CD4-positive, alpha-beta T cell treated with Interleukin-17A for 4 hours (primary cell): Measurements from ENCODE around the gene MZT1.
A peak's percentile ranks its signal among the peaks of the same experiment; 100 is the strongest.
"Not testable (repeated sequence)": the region's sequence is repeated elsewhere in the genome, so short reads cannot be mapped to it uniquely, and the experiment has no call there.

Source experiments
- DNase-seq: peaks from one replicate; pipeline ENCODE4 v3.0.0-alpha.2; 2020; ENCODE audit warnings: mixed read lengths

The MZT1 gene, protein sequence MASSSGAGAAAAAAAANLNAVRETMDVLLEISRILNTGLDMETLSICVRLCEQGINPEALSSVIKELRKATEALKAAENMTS

DNA sequence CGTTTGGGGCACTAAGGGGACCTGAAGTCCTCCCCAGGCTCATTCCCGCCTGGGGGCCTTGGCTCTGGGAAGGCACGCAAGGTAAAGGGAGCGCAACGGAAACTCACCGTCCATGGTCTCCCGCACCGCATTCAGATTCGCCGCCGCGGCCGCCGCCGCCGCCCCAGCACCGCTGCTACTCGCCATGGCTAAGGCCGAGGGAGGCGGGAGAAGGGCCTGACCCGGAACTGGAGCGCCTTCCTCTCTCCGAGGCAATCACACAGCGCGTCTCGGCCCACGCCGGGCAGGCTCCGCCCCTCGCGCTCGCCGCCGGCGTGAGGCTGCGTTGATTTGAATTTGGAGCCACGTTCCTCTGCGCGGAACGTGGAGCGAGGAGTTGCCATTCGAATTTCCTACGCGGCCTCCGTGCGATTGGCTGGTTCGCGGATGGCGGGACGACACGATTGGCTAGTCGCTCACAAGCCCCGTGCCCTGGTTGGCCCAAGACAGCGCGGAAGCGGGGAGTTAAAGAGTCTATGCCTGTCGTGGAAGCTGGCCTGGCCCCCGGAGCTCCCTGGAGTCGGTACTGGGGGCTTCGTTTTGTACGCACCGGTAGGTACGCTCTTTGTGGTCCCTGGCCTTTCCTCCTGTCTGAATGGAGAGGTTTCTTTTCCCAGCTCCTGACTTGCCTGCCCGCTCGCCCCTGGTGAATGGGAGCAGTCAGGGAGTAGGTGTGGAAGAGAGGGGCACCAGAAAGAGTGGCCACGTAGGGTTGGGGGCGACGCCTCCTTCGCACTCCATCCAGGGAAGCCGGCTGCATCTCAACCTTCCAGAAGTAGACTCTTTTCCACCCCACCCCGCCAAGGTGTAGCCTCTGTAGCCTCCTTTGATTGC is at the start of gene MZT1, which contains the start of gene BORA:
Gene MZT1 (minus strand): TSS at position 213 of the 873 bp plus-strand sequence. CDS start 27 bp downstream, at position 186.
Gene BORA (plus strand): TSS at position 507 of the 873 bp plus-strand sequence. CDS start 1,018 bp downstream, outside the sequence.
- DNase-seq: peak; percentile 94

DNA sequence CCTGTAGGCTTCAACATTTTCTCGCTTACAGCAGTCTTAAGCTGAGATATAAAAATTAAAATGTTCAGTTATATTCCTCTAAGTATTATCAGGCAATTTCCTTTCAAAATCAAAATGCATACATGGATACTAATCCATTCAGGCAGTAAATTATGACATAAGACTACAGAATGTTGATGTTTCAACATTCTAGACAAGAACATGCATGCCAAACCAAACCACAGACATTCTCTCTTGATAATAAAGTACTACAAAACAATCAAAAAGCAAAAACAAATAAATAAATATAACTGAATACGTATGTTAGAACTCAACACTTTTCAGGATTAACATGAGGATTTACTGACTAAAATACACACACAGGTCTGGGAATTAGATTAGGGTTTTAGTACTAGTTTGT is 46.6 kb upstream of the MZT1 start:
- no peak for DNase-seq

DNA sequence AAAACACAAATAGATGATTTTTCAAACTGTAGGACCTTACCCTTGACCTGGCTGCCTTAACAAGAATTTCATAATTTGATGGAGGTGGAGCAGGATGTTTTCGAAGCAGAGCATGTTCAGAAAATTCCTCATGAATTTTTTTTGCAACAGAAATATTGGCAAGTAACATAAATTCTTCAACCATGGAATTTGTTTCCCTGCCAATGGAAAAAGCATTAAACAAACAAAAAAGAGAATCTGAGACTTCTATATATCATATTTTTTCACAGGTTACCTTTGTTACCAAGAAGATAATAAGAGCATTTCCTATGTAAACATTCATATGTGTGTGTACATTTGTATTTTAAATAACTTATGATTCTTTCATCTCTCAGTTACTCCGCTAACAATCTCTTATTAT is 36.0 kb upstream of the MZT1 start:
- no peak for DNase-seq

DNA sequence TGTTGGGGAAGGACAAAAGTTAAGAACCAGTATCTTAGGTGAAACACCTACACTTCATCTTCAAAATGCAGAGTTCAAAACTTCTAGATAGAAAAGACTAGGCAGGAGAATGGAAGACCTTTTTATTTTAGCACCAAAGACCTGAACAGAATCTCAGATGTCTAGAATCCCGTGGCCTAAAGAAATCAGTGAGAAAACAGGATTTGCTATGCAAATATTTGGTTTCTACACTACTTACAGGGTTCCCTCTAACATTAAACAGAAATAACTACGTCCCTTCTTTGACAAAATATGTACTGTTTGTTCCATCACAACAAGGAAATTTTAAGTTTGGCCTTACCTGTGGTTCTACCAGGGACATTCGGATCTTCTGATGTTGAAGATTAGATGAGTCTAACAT is 32.8 kb upstream of the MZT1 start:
- no peak for DNase-seq

DNA sequence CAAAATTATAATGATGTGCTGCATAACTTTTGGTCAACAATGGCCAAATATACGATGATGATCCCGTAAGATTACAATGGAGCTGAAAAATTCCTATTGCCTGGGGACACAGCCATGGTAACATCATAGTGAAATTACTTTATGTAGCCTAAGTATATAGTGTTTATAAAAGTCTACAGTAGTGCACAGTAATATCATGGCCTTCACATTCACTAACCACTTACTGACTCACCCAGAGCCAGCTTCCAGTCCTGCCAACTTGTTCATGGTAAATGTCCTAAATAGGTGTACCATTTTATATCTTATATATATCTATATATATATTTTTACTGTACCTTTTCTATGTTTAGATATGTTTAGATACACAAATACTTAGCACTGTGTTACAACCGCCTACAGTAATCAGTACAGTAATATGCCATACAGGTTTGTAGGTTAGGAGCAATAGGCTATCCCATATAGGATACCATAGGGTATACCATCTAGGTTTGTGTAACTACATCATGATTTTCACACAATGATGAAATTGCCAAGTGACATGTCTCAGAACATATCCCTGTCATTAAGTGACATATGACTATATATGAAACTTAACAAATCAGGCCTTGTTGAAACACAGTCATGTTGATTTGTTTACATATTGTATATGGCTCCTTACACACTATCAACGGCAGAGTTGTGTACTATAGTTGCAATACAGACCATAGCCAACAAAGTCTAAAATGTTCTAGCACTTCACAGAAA is 30.5 kb upstream of the MZT1 start:
- DNase-seq: no peak

DNA sequence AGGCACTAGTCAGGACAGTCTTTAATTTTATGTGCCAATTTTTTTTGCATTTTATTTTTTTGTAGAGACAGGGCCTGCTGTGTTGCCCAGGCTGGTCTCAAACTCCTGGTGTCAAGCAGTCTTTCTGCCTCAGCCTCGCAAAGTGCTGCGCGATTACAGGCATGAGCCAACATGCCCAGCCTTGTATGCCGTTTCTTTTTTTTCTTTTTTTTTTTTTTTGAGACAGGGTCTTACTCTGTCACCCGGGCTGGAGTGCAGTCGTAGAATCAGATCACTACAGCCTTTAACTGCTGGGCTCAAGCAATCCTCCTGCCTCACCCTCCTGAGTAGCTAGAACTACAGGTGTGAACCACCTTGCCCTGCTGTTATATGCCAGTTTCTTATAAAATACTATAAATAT is 26.7 kb upstream of the MZT1 start:
- no peak for DNase-seq

DNA sequence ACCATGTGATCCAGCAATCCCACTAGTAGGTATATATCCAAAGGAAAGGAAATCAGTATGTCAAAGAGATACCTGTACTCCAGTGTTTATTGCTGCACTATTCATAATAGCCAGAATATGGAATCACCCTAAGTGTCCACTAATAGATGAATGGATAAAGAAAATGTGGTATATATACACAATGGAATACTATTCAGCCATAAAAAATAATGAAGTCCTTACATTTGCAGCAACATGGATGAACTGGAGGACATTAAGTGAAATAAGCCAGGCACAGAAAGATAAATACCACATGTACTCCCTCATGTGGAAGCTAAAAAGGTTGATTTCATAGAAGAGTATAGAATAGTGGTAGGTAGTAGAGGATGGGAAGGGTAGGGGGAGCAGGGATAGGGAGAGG is 23.8 kb upstream of the MZT1 start:
- DNase-seq: no peak

DNA sequence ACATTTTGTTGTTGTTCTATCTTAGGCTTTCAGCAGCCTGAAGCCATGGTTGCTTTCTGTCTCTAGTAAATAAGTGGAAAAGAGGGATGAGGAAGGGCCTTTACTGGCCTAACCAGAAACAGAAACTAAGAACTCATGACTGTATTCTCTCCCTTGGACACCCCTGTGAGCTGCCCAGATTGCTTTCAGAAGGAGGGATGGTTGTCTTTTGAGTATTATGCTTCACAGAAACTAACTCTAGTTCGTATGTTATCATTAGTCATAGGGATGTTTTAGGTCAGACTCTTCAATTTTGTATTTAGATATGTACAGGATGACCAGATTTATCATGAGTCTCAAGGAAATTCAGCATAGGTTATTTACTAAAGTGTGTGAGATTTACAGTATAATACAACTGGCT is 17.8 kb upstream of the MZT1 start:
- DNase-seq: no peak

DNA sequence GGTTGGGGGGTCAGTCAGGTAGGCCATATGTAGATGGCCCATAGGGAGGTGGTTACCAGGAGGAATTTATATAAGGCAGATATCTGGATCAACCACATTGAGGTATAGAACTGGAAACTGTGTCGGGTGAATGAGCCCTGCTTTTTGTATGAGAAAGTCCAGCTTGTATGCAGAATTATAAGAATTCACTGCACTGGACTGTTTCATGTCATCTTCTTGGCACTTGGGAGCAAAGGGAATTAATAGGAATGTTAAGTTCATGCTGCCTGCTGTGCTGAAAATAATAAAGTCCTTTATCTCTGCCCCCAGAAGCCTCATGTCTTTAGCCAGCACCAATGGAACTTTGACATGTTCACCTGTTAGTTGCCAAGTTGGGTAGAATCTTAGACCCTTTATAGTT is 12.6 kb upstream of the MZT1 start:
- no peak for DNase-seq

DNA sequence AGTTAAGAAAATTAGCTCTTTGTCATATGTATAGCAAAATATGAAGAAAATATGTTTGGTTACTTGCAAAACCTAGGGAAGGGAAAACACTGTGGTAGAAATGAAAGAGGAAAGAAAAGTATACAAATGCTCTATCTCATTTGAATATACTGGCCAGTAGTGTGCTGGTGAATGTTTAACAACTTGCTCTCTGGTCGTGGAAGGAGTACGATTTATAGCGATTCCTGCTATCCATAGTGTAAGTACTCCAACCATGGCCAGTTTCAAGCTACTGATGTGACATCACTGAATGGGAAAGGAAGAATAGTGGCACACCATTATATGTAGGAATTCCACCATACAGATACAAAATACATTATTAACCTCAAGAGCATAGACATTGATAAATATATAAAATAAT is 9.6 kb upstream of the MZT1 start:
- DNase-seq: no peak

DNA sequence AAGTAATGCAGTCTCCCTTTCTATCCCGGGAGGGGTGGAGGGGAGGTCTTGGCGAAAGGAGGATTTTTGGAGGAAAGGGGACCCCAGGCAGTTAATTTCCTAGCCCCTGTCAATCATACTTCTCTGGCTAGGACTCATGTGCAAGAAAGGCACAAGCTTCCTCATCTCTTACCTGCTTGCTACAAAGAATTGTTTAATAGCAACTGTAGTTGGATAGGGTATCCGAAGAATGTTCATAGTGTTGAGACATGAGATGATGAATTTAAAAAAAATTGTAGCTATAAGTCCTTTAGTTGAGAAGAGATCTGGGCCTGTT is 819 bp upstream of the MZT1 start:
- no peak for DNase-seq

DNA sequence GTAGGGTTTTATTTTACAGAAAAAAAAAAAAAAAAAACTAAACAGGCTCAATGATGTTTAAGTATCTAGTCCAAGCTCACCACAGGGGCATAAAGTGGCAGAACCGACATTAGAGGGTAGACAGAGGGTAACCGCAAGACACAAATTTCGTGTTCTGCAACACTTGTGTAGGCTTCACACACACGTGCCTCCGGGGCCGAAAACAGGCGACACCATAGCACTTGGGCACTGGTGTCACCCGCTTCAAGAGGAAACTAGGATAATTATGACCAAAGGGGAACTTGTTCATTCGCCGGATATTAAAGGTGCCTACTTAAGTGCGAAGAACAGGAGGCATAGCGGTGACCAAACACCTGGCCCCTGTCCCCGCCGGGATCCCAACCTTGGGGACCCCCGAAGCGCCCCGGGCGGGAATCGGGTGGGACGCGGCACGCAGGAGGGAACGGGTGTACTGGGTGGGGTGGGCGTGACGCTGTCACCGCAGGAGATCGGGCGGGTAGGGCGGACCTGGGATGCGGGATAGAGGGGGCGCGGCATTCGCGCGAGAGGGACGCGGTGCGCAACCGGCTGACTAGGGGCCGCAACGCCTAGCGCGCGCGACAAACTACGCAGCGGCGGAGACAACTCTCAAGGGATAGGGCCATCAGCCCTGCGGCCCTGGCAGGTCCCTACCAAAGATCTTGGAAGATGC is 558 bp downstream of the MZT1 start:
- peak; percentile 43 for DNase-seq

DNA sequence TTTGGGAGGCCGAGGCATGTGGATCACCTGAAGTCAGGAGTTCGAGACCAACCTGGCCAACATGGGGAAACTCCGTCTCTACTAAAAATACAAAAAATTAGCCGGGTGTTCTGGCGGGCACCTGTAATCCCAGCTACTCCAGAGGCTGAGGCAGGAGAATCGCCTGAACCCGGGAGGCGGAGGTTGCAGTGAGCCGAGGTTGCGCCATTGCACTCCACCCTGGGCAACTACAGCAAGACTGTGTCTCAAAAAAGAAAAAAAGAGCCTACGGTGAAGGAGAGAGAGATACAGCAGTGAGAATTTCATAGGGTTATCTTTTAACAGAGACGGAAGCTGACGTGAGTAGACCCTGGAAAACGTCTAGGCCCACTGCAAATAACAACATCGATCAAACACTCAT is 1.2 kb downstream of the MZT1 start:
- DNase-seq: not testable (repeated sequence)

DNA sequence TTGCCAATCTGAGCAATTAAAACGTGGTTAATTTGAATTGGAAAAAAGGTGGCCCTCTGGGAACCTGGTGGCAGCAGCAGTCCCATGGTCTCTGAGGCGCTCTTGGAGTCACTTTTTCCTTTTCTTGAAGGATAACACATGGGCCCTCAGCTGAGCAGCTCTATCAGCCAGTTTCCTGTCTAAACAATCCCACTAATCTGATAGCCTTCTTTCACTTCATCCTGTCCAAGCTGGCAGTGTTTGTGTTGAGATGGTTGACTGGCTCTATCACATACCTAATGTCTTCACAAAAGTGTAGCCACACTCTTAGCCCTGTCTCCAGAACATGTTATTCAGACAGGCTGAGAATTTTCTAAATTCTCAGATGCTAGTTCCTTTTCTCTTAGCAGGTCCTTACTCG is 10.7 kb downstream of the MZT1 start:
- no peak for DNase-seq

DNA sequence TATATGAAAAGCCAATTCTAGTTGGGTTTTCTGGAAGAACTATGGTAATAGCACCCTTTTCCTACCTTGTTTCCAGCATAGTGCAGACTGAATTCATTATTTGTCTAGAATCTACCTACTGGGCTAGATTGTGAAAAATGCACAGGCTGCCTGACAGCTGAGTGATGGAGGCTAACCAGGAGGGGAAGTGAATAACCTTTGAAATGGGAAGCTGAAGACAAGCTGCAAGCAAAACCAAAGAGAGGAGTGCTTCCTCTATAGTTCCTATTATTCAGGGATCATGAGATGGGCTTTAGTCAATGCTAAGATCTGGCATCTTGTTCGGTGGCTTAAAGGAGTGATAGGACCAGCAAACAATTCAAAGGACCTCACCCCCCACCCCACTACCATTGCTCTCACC is 26.9 kb downstream of the MZT1 start:
- no peak for DNase-seq

DNA sequence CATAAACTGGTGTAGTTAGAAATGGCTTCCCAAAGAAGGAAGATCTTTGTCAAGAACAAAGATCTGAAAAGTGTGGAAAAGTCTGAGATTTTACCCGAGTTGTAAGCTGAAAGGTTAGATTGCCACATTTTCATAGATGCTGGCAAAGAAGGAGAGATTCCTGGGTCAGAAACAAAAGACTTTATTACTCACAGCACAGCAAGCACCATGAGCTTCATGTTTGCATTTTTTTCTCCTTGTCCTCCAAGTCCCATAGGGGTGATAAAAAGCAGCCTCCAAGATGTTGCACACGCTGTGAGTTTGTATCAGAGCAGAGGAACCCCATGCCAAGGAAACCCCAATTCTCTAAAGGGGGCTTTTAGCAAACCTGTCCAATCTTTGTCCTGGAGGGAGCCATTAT is 29.3 kb downstream of the MZT1 start:
- DNase-seq: no peak

DNA sequence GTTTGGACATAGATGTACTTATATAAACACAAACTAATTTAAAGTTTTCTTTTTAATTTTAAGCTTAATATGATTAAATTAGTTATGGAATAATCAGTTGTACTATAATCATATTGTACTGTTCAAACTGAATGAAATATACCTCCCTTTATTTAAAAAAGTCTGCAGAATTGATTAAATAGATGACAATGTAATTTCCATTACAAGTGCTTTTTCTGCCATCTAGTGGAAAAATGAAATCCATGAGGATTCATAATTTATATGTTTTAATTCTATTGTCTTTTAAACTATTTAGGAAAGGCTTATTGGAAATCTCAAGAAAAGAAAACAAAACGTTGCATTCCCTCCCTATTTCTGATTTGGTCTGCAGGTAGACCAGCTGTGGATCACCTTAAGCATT is 30.9 kb downstream of the MZT1 start:
- no peak for DNase-seq

DNA sequence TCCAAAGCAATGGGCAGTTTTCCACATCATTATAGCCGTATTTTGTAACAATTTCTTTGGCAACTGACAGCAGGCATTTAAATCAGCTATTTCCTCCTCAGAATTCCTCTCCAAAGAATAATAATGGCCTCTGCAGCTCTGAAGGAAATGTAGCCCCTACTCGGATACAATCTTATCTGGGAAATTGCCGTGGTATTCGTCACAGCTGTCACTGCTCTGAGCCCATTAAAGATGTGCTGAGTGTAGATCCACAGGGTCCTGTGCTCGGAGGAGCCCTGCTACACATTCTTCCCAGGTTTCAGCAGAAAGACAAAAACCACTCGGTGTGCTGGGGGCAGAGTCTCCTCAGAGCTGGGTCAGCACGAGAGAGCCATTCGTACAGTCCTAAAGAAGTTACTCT is 33.1 kb downstream of the MZT1 start:
- DNase-seq: no peak

DNA sequence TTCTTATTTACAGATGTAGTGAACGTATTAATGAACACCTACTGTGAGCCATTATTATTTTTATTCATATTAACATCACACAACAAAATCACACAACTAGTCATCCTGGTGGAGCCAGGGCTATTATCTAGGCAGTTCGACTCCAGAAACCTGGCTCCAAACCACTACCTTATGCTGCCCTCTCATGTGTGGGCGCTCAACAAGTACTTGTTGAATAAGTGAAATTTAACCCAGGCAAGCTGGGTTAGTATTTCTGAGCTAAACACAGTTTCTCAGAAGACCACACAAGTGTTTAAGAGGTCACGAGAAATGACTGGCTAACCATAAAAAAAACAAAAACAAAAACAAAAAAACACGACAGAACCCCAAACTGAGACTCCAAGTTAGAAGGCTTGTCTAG is 33.6 kb downstream of the MZT1 start:
- no peak for DNase-seq

DNA sequence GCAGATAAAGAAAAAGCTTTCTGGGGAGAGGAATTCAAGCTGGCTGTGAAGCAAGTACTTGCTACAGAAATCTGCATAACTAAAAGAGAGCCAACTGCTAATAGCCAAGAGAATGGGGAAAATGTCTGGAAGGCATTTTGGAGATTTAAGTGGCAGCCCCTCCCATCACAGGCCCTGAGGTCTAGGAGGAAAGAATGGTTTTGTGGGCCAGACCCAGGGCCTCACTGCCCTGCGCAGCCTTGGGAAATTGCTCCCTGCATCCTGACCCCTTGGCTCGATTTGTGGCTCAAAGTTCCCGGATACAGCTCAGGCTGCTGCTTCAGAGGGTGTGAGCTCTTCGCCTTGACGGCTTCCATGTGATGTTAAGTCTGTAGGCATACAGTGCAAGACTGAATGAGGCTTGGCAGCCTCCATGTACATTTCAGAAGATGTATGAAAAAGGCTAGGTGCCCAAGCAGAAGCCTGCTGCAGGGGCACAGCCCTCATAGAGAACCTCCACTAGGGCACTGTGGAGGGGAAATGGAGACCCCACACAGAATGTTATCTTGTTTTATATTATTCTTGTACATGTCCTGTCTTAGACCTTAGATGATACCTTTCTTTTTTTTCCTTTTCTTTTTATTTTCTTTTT is 34.4 kb downstream of the MZT1 start:
- no peak for DNase-seq

DNA sequence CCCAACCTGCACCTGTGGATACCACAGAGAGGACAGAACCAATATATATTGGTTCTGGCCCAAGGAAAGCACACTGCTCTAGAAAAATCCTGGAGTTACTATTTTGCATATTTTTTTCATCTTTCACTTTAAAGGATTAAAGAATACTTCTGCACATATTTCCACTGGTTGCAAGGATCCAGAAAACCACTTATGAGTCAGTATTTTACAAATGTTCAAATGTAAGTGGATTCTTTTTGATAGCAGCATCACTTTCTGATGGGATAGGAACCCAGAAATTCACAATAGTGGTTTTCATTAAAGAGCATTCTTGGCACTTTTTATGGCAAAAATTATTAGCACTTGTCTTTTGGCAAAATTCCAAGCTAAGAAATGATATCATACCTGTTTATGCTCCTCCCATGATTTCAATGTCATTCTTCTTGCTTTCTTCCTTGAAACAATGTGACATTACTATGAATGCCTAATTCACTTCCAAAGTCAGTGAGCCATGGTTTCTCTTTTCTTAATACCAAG is 38.2 kb downstream of the MZT1 start:
- no peak for DNase-seq

DNA sequence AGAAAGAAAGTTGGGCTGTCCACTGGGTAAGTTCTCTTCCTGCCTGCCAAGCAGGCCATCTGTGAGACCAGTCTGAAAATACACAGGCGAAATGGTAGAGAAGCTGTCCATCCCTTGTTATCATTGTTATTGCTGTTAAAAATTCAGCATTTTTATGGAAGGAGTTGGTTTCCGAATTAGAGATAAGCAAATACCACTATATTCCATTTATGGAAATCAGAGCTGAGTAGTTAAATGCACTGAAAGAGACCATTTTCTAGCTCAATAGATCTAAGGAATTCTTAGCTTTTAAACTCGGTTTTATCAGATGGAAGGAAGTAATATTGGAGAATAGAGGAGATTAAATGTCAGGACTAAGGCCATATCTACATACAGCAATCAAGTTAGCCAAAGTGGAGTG is 40.7 kb downstream of the MZT1 start:
- no peak for DNase-seq

DNA sequence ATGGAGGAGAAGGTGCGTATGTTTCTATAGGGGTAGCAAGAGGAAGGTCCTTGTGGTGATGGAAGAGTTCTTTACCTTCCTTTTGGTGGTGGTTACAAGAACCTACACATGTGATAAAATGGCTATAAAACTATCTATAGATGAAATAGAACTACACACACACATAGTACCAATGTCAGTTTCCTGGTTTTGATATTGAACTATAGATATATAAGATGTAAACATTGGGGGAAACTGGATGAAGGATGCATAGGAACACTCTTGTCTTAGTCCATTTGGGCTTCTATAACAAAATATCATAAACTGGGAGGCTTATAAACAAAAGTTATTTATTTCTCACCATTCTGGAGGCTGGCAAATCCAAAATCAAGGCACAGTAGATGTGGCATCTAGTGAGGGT is 47.1 kb downstream of the MZT1 start:
- DNase-seq: no peak
